H9 (cell line): ENCODE measurements around the gene AKT3. TPM values are rescaled to one million over a fixed set of nuclear protein-coding genes. Genes with fewer than 3 reads are reported as not detected.

Source experiments
- DNase-seq: peaks from one replicate; pipeline ENCODE4 v3.0.0-alpha.2; 2017
- H2AFZ ChIP-seq: one replicate; pipeline ENCODE4 v1.6.1; 2013; ENCODE audit warnings: mild to moderate bottlenecking, low read length, control low read depth, moderate library complexity
- H2AK5ac ChIP-seq: 2 replicates; pipeline ENCODE4 v1.6.1; 2013; ENCODE audit warnings: low read length, control low read depth, mixed read lengths; ENCODE audit not compliant: insufficient read length
- H2BK120ac ChIP-seq: one replicate; pipeline ENCODE4 v1.6.1; 2013; ENCODE audit warnings: low read depth, mild to moderate bottlenecking, low read length, control low read depth, inconsistent platforms; ENCODE audit not compliant: poor library complexity, severe bottlenecking
- H2BK12ac ChIP-seq: 2 replicates; pipeline ENCODE4 v1.6.1; 2013; ENCODE audit warnings: low read length, control low read depth, mixed read lengths, low read depth; ENCODE audit not compliant: insufficient read length
- H2BK15ac ChIP-seq: 2 replicates; pipeline ENCODE4 v1.6.1; 2013; ENCODE audit warnings: low read depth, low read length, control low read depth
- H2BK20ac ChIP-seq: one replicate; pipeline ENCODE4 v1.6.1; 2013; ENCODE audit warnings: low read depth, mild to moderate bottlenecking, low read length, control low read depth, inconsistent platforms; ENCODE audit not compliant: poor library complexity, severe bottlenecking
- H2BK5ac ChIP-seq: 2 replicates; pipeline ENCODE4 v1.6.1; 2013; ENCODE audit warnings: low read length, control low read depth, mixed read lengths; ENCODE audit not compliant: insufficient read length
- H3K14ac ChIP-seq: 2 replicates; pipeline ENCODE4 v1.6.1; 2013; ENCODE audit warnings: low read length, control low read depth; ENCODE audit not compliant: insufficient read depth
- H3K18ac ChIP-seq: 2 replicates; pipeline ENCODE4 v1.6.1; 2013; ENCODE audit warnings: low read depth, mild to moderate bottlenecking, mixed read lengths, low read length, control low read depth; ENCODE audit not compliant: insufficient read length
- H3K23ac ChIP-seq: 2 replicates; pipeline ENCODE4 v1.6.1; 2013; ENCODE audit warnings: low read length, control low read depth, mixed read lengths, low read depth; ENCODE audit not compliant: insufficient read length
- H3K23me2 ChIP-seq: 2 replicates; pipeline ENCODE4 v1.6.1; 2013; ENCODE audit warnings: low read depth, mild to moderate bottlenecking, mixed read lengths, low read length, control low read depth; ENCODE audit not compliant: insufficient read length, poor library complexity, severe bottlenecking
- H3K27ac ChIP-seq: 2 replicates; pipeline ENCODE4 v1.5.1; 2013; ENCODE audit warnings: low read length, control low read depth, mixed read lengths, low read depth; ENCODE audit not compliant: insufficient read length
- H3K27me3 ChIP-seq: 2 replicates; pipeline ENCODE4 v1.6.1; 2013; ENCODE audit warnings: low read length, control low read depth, inconsistent platforms; ENCODE audit not compliant: insufficient read depth
- H3K4ac ChIP-seq: 2 replicates; pipeline ENCODE4 v1.6.1; 2013; ENCODE audit warnings: low read depth, mild to moderate bottlenecking, control low read depth, inconsistent platforms, low read length, moderate library complexity
- H3K4me1 ChIP-seq: 2 replicates; pipeline ENCODE4 v1.6.1; 2013; ENCODE audit warnings: low read length, control low read depth, inconsistent platforms; ENCODE audit not compliant: insufficient read depth
- H3K4me2 ChIP-seq: 2 replicates; pipeline ENCODE4 v1.6.1; 2013; ENCODE audit warnings: low read length, control low read depth, mixed read lengths; ENCODE audit not compliant: insufficient read length, insufficient read depth
- H3K56ac ChIP-seq: 2 replicates; pipeline ENCODE4 v1.6.1; 2013; ENCODE audit warnings: low read depth, mild to moderate bottlenecking, mixed read lengths, low read length, control low read depth; ENCODE audit not compliant: insufficient read length
- H3K79me1 ChIP-seq: 2 replicates; pipeline ENCODE4 v1.6.1; 2013; ENCODE audit warnings: low read depth, mild to moderate bottlenecking, moderate library complexity, low read length, control low read depth, inconsistent platforms; ENCODE audit not compliant: insufficient read depth, poor library complexity, severe bottlenecking
- H3K79me2 ChIP-seq: 2 replicates; pipeline ENCODE4 v1.6.1; 2013; ENCODE audit warnings: low read length, control low read depth, inconsistent platforms; ENCODE audit not compliant: insufficient read depth
- H3K9ac ChIP-seq: 2 replicates; pipeline ENCODE4 v1.6.1; 2013; ENCODE audit warnings: low read length, control low read depth, mixed read lengths; ENCODE audit not compliant: insufficient read length; ENCODE audit errors: extremely low read depth
- H3K9me3 ChIP-seq: one replicate; pipeline ENCODE4 v1.6.1; 2013; ENCODE audit warnings: low read depth, low read length, inconsistent platforms; ENCODE audit not compliant: control insufficient read depth
- H3T11ph ChIP-seq: one replicate; pipeline ENCODE4 v1.6.1; 2013; ENCODE audit warnings: mild to moderate bottlenecking, low read length, control low read depth, inconsistent platforms
- H4K20me1 ChIP-seq: one replicate; pipeline ENCODE4 v1.6.1; 2013; ENCODE audit not compliant: control insufficient read depth, insufficient read length, insufficient read depth
- H4K5ac ChIP-seq: 2 replicates; pipeline ENCODE4 v1.6.1; 2013; ENCODE audit warnings: low read depth, mild to moderate bottlenecking, mixed read lengths, low read length, control low read depth; ENCODE audit not compliant: insufficient read length
- H4K8ac ChIP-seq: replicated peaks from 2 replicates; pipeline ENCODE4 v1.6.1; 2013; ENCODE audit warnings: low read length, control low read depth, mixed read lengths, low read depth; ENCODE audit not compliant: insufficient read length
- H4K91ac ChIP-seq: 2 replicates; pipeline ENCODE4 v1.6.1; 2013; ENCODE audit warnings: low read depth, mild to moderate bottlenecking, moderate library complexity, mixed read lengths, low read length, control low read depth; ENCODE audit not compliant: insufficient read length
- H3K27ac Mint-ChIP-seq, 3 experiments: 2 replicates in 2 of 3; 3 replicates in 1 of 3; pipeline ENCODE4 v1.8.0; 2020 to 2021; ENCODE audit warnings: mixed read lengths in 3 of 3, mild to moderate bottlenecking in 1 of 3, moderate library complexity in 1 of 3
- H3K27me3 Mint-ChIP-seq: 2 replicates; pipeline ENCODE4 v1.8.0; 2021; ENCODE audit warnings: low read depth, mild to moderate bottlenecking, moderate library complexity, mixed read lengths
- H3K36me3 Mint-ChIP-seq, 3 experiments: 2 replicates in 2 of 3; 3 replicates in 1 of 3; pipeline ENCODE4 v1.8.0; 2020 to 2021; ENCODE audit warnings: low read depth in 3 of 3, mixed read lengths in 3 of 3; ENCODE audit not compliant: insufficient read depth in 1 of 3
- H3K4me1 Mint-ChIP-seq, 2 experiments: 2 replicates each; pipeline ENCODE4 v1.8.0; 2020; ENCODE audit warnings: mixed read lengths in 2 of 2
- H3K4me3 Mint-ChIP-seq, 2 experiments: 2 replicates in 1 of 2; 3 replicates in 1 of 2; pipeline ENCODE4 v1.8.0; 2020 to 2021; ENCODE audit warnings: mild to moderate bottlenecking in 2 of 2, mixed read lengths in 2 of 2, moderate library complexity in 1 of 2
- H3K9me3 Mint-ChIP-seq, 2 experiments: 2 replicates in 1 of 2; 3 replicates in 1 of 2; pipeline ENCODE4 v1.8.0; 2020; ENCODE audit warnings: mild to moderate bottlenecking in 2 of 2, mixed read lengths in 2 of 2, moderate library complexity in 1 of 2
- whole genome bisulfite sequencing: extraction: QIAGEN DNeasy Blood & Tissue Kit; methylation state at CpG from one replicate; pipeline ENCODE4 v1.1.7; 2013; ENCODE audit warnings: missing lambda C conversion rate, low lambda C conversion rate, mixed read lengths; ENCODE audit not compliant: insufficient read length; ENCODE audit errors: extremely low coverage; 5-methylcytosine and 5-hydroxymethylcytosine counted together
- total RNA-seq: library from RNA; stranded (reverse); gene quantifications from 2 replicates; pipeline ENCODE4 v1.2.1, GENCODE V29; 2021
- TF ChIP-seq, protein P1 (sequence below): fragments of 200-600 bp; sonication (generic); conservative IDR thresholded peaks from 3 replicates; pipeline ENCODE4 v1.8.0; 2021; ENCODE audit warnings: antibody characterized with exemption, mild to moderate bottlenecking

AKT3 gene
- total RNA-seq, 1 experiment from 2014 or later, result 27.8 TPM

DNA sequence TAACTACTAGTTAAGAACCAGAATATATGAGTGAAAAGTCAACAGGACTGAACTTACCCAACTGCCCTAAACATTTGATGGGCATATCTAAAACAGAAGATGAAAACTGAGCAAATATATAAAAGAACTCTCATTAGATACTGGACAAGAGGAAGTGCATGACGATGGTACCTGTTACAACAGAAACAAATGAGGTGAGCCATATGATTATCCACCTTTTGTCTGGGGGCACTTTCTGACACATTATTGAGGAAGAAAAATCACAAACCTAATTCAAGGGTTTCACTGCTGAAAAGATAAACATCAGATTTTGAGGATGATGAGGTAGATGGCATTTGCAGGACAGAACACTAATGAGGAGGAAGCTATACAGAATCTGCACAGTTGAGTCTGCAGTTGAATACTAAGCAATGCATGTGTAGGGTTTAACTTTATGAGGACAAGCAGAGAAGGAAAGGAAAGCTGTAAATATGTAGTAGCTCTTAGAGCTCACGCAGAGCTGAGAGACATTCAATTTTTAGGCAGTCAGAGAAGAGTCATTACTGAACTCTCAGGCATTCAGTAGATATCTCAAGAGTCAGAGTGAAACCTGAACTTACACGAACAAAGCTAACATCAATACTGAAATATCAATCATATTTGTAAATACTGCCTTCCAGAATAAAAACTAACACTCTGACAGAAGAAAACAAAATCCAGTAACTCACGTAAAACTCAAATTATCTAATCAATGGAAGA, 262.1 kb downstream of the AKT3 start:
- Histone ChIP-seq H4K20me1 (no peaks in the 10 kb centered on the region), H3K27ac (no peak overlapping the region), H2AFZ (no peak overlapping the region), H3K56ac (no peak overlapping the region), H2BK12ac (no peak overlapping the region), H3K79me1 (no peaks in the 10 kb centered on the region), H3K23me2 (no peaks in the 10 kb centered on the region), H2AK5ac (no peak overlapping the region), H2BK120ac (no peak overlapping the region), H3K27me3 (no peaks in the 10 kb centered on the region), H3K4me1 (no peaks in the 10 kb centered on the region), H2BK5ac (no peak overlapping the region), H4K91ac (no peak overlapping the region), H3T11ph (no peak overlapping the region), H3K18ac (no peak overlapping the region), H3K23ac (no peak overlapping the region), H2BK20ac (no peak overlapping the region), H3K4ac (no peak overlapping the region), H4K8ac (no peak overlapping the region), H3K9ac (no peak overlapping the region), H4K5ac (no peak overlapping the region), H3K79me2 (no peaks in the 10 kb centered on the region), H3K14ac (no peak overlapping the region), H3K4me2 (no peak overlapping the region), H2BK15ac (no peak overlapping the region), H3K9me3 (no peaks in the 10 kb centered on the region)
- no peaks in the 10 kb centered on the region for H3K4me1 Mint-ChIP-seq
- H3K9me3 Mint-ChIP-seq, result peaks cover 21 to 26% of the 10 kb centered on the region in 2 experiments
- peaks cover 9 to 31% (median 15%) of the 10 kb centered on the region in 3 experiments for H3K36me3 Mint-ChIP-seq
- H3K27ac Mint-ChIP-seq, result no peak overlapping the region
- no peak overlapping the region for H3K4me3 Mint-ChIP-seq
- no CpG with 5 or more reads among the region's 4 CpGs for WGBS
- TF ChIP-seq, protein P1, sequence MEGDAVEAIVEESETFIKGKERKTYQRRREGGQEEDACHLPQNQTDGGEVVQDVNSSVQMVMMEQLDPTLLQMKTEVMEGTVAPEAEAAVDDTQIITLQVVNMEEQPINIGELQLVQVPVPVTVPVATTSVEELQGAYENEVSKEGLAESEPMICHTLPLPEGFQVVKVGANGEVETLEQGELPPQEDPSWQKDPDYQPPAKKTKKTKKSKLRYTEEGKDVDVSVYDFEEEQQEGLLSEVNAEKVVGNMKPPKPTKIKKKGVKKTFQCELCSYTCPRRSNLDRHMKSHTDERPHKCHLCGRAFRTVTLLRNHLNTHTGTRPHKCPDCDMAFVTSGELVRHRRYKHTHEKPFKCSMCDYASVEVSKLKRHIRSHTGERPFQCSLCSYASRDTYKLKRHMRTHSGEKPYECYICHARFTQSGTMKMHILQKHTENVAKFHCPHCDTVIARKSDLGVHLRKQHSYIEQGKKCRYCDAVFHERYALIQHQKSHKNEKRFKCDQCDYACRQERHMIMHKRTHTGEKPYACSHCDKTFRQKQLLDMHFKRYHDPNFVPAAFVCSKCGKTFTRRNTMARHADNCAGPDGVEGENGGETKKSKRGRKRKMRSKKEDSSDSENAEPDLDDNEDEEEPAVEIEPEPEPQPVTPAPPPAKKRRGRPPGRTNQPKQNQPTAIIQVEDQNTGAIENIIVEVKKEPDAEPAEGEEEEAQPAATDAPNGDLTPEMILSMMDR, result no peak
- DNase-seq, result no peak
- H3K27me3 Mint-ChIP-seq, result no peaks in the 10 kb centered on the region; the same call in 1 of the 2 replicates
